NCI-H345 treated with DMSO at 0.1 percent for 48 hours (cell line): ENCODE results near the gene GLB1L3.
"Not testable (repeated sequence)": the region's sequence is repeated elsewhere in the genome, so short reads cannot be mapped to it uniquely, and the experiment has no call there.

Experiments
- DNase-seq: peaks from one replicate; lab custom pipeline; 2025; ENCODE audit not compliant: unreplicated experiment; lab: John Stamatoyannopoulos, UW

The GLB1L3 gene

DNA sequence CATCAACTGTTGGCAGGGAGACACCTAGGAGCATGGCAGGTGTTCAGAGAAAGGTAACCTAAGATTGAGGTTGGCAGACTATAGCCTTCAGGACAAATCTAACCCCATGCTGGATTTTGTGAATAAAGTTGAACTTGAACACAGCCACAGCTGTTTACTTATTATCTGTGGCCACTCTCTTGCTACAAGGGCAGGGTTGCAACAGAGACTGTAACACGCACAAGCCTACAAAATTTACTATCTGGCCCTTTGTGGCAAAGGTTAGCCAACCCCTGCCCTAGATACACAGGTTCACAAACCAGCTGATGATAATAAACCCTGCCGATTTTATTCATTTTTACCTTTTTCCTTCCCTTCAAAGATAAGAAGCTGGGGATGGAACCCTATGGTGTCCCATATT lies 25.5 kb upstream of the GLB1L3 start:
- no peak for DNase-seq

DNA sequence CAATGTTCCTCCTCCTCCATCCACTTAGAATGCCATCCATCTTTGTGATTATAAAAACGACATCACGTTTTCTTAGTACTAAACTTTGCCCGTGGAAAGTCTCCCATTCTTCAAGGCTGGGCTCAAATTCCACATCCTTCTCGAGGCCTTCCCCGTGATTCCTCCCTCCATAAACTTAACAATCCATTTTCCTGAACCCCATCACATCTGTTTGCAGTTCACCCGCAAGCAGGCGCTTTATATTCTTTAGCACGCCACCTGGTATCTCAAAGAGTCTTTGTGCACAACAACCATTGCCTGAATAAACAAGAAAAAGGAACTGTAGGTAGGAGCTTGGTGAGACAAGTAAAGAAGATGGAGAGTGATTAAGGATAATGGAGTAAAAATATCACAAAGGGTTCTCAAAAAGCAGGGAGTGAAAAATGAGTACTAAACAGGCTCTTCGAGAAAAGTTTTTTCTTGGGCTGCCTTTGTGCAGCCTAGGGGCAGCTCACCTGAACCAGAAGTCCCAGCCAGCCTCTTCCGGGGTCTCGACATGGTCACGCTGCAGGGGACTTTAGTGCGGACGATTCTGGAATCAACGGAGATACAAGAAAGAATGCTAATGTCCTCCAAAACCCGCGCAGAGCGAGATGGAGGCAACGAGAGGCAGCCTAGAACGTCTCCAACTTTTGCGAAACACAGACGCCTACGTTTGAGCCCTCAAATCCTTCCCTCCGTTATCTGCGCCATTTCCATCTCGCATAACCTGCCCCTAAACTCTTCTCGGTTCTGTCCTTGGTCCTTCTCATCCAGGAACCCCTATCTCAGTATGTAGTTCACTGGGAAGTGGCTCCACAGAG lies 23.6 kb upstream of the GLB1L3 start:
- peak; percentile 51 for DNase-seq

DNA sequence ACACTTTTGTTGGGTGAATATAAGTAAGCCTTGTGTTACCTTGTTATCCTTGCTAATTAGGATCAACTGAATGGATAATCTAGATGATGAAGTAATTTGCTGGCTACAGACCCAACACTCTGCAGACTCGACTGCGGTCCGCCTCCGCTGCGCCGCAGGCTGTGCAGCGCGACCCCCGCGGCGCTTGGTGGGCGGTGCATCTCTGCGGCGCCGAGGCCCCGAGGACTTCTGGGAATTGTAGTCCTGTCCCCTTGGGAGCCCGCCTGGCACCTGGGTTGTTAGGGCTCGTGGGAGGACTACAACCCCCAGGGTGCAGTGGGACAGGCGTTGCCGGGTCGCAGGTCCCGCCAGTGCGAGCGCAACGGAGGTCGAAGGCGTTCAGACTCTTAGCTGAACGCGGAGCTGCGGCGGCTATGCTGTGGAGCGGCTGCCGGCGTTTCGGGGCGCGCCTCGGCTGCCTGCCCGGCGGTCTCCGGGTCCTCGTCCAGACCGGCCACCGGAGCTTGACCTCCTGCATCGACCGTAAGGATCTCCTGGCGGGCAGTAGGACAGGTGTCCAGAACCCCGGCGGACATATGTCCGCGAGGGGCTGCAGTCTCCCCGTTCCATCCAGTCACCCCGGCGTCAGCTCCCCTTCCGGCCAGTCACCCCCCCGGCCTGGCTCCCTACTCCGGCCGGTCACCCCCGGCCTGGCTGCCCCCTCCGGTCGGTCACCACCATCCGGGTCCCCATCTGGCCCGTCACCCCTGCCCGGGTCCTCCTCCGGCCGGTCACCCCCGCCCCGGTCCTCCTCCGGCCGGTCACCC lies 22.8 kb upstream of the GLB1L3 start, which contains the start of the genes ACAD8 and THYN1:
Gene ACAD8, plus strand, starts transcription at position 381 of the 806 bp plus-strand sequence. Its CDS starts 33 bp downstream, at position 414.
Gene THYN1, minus strand, starts transcription at position 165 of the 806 bp plus-strand sequence. CDS start 470 bp downstream, outside the sequence.
- peak; percentile 96 for DNase-seq

DNA sequence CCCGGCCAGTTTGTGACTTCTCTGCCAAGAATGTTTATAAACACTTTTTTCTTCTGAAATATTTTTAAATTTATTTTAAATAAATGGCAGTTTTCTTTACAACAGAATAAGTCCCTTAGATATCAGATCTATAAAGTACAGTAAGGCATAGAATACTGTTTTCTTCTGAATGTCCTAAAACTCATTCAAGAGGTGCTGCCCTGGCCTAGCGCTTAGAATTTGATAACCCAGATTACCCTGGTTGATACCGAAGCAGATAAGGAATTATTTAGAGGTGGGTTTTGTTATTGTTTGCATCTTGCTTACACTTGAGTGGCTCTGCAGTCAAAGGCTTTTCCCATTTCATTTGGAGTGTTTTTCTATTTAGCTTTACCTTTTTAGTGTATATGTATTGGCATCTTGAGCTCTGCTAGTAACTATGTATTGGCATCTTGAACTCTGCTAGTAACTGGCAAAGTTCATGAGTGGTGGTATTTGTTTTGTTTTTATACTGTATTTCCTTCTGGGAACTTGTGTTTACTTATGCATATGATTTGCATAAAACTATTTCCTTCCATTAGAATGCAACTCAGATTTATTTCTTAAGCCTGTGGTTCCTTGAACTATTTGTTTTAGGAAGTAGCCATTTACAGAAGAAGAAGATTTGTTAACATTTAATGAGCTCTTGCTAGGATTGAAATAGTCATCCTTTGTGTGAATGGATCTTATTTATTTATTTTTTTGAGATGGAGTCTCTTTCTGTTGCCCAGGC lies 21.6 kb upstream of the GLB1L3 start:
- no peak for DNase-seq

DNA sequence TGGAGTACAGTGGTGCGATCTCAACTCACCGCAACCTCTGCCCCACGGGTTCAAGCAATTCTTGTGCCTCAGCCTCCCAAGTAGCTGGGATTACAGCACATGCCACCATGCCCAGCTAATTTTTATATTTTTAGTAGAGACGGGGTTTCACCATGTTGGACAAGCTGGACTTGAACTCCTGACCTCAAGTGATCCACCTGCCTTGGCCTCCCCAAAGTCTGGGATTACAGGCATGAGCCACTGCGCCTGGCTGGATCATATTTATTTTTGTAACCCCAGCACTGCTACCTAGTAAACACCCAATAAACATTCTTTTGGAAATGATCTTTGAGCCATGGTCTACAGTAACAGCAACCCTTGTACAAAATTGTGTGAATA lies 21.0 kb upstream of the GLB1L3 start:
- DNase-seq, result not testable (repeated sequence)

DNA sequence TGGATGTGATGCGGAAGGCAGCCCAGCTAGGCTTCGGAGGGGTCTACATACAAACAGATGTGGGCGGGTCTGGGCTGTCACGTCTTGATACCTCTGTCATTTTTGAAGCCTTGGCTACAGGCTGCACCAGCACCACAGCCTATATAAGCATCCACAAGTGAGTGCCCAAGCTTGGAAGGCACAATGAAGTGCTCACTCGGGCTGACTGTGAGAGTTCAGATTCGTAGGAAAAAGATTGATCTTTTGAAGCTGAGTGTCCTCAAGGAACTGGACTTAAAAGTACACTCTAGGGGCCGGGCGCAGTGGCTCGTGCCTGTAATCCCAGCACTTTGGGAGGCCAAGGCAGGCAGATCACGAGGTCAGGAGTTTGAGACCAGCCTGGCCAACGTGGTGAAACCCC lies 19.1 kb upstream of the GLB1L3 start:
- DNase-seq, result no peak

DNA sequence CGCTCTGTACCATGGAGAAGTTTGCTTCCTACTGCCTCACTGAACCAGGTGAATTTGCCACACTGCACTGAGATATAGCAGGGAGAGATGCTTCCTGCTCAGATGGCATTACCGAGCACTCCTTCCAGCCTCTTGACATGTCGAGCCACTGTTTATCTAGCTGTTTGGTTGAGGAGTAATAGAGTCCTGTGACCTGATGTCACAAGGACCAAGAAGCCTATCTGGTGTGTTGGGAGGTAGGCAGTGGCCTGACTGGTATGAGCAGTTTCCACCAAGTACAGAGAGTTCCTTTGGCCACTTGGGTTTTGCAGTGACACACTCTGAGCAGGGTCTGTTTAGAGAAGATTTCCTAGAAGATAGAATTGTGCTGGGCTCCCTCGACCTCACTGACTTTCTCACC lies 17.6 kb upstream of the GLB1L3 start:
- no peak for DNase-seq

DNA sequence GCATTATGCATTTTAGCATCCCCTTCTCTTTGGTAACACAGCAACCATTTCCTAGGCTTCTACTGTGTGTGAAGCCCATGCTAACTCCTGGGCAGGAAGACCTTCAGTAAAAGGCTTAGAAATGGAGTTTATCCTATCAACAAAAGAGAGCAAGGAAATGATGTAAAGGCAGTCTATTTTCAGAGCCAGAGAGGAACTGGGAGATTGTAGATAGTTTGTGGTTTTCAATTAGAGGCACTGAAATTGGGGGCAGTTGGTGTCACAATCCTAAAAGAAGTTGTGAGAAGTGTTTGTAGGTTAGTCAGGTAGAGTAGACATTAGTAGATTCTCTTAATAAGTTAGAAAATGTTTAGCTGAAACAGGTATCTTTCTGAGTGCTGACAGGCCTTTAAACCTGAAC lies 15.7 kb upstream of the GLB1L3 start:
- no peak for DNase-seq

DNA sequence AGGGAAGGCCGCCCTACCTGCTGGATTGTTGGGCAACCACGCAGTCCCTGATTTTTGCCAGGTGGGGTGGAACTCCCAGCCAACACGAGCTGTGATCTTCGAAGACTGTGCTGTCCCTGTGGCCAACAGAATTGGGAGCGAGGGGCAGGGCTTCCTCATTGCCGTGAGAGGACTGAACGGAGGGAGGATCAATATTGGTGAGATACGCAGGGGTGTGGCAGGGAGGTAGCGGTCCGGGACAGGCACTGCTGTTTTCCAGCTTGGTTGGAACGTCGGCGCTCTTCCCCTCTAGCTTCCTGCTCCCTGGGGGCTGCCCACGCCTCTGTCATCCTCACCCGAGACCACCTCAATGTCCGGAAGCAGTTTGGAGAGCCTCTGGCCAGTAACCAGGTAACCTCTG lies 15.2 kb upstream of the GLB1L3 start:
- DNase-seq, result no peak

DNA sequence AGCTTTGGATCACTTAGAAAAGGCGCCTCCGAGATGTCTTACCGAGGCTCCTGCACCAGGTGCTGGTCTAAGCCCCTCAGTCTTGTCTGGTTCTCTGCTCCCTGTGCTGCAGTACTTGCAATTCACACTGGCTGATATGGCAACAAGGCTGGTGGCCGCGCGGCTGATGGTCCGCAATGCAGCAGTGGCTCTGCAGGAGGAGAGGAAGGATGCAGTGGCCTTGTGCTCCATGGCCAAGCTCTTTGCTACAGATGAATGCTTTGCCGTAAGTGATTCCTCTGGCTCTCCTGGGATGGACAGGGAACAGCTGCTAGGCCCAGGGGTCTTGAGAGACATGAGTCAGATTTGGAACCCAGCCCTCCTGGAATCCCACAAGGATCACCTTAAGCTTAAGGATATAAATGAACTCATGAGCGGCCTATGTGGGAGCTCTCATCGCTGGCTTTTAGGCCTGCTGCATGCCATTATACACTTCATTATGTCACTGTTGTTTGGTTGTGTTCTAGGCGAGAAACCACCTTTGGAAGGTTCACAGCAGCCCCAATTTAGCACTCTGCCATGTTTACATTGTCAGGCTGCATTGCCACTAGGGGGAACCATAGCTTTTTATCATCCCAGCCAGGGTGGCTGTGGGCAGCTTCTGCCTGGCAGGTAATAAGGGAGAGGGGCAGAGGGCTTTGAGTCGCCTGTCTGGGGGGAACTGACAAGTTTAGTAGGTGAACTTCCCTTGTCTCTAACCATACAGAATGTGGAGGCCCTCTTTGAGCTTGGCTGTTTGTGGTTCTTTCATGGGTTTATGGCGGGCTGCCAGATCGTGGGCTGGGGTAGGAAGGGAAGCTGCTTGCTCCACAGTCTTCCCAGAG lies 14.3 kb upstream of the GLB1L3 start:
- DNase-seq, result no peak

DNA sequence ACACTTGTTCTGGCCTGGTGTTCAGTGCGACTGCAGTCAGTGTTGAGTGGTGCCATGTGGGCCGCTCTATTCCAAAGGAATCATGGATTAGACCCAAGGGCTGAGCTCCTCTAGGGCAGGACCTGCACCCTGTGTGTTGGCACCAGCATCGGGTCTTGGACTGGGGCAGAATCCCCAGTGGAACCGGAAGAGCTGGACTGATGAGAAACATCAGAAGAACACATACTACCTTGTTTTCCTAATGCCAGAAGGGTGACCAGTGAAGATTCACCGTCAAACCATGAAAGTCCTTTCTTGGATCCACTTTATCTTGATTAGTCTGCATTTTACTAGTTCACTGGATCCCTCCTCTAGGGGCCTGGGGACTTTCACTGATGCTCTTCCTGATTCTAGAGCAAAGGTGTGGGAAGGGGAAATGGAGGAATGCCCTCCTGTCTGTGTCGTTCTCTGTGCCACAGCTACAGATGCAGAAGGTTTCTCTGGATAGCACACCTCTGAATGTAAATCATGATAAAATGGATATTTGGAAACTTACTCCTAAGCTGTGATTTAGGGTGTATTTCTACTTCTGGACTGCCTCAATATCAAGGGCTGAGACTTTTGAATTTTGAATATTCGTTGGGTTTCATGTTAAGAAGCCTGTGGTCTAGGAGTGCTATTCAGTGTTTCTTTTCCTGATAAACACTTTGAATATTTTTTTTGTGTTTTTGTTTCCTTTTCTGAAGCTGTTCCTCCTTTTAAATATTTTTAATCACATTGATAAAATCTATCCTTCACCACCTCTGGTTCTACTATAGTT lies 11.0 kb upstream of the GLB1L3 start:
- DNase-seq, result no peak

DNA sequence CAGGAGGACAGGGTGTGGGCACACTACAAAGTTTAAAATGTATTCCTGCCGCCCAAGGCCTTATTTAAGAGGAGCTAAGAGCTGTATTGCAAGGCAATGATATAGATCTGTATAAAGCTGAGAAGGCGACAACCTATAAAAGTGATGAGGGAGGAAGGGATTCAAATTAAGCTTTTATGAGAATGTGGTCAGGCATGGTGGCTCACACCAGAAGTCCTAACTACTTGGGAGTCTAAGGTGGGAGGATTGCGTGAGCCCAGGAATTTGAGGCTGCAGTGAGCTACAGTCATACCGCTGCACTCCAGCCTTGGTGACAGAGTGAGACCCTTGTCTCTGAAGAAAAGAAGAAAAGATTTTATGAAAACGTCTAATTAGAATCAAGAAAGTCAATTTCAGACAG lies 9.7 kb upstream of the GLB1L3 start:
- DNase-seq, result no peak

DNA sequence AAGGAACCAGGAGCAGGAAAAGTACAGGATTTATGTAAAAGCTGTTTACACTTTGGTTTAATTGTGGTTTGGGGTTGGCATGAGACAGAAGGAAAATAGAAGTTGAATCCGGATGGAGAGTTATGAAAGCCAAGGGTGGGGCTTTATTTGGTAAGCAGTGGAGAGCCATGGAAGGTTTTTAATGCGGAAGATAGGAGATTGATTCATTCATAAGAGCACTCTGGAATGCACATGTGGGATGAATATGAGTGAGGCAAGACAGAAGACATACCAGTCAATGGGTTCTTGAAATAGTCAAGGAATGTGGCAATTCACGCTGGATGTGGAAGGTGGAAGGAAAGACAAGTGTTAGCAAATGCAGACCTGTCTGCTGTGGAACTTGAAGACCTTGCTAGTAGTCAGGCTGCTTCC lies 9.3 kb upstream of the GLB1L3 start:
- no peak for DNase-seq

DNA sequence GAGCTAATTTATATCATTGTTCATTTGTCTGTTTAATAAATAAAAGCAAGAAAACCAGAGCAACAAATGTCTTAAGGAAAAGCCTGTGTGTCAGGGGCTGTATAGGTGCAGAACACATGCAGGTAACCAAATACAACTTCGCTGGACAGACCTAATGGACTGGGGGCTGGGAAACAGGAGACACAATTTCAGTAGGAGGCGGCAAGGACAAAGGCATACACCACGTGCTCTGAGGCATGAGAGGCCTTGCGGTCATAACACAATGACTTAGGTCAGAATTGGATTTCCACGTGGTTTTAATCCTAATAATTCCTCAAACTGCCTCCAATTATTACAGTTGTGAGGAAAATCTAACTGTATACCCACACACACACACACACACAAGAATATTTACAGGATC lies 8.7 kb upstream of the GLB1L3 start:
- no peak for DNase-seq

DNA sequence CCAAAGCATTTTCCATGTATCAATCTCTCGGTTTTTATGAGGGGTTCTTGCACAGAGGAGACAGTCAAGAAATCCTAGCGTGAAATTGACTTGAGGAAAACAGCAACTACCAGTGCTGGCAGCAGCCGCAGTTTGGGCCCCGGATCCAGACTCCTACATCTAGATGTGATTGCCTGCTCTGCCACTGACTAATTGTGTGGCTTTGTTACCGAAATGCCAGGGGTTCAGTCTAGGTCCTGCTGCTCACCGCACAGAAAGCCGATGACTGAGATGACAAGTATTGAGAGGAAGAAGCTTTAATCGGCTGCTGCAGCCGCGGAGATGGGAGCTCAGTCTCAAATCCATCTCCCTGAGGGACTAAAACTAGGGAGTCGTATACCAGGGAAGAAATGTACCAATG lies 8.2 kb upstream of the GLB1L3 start:
- DNase-seq, result no peak

DNA sequence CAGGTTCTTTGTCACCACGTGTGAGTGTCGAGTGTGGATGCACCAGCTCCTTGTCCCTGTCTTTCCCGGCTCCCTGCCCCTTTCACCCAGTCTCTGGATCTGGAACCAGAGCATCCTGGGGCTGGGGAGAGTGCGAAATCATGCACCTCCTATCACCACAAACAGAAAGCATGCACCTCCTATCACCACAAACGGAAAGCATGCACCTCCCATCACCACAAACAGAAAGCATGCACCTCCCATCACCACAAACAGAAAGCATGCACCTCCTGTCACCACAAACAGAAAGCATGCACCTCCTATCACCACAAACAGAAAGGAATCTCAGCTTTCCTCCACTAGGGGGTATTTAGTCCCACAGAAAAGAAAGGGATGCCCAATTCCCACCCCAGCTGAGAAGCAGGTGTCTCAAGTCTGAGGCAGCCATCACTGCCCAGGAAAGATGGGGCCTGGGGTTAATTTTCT lies 5.9 kb upstream of the GLB1L3 start:
- peak; percentile 10 for DNase-seq

DNA sequence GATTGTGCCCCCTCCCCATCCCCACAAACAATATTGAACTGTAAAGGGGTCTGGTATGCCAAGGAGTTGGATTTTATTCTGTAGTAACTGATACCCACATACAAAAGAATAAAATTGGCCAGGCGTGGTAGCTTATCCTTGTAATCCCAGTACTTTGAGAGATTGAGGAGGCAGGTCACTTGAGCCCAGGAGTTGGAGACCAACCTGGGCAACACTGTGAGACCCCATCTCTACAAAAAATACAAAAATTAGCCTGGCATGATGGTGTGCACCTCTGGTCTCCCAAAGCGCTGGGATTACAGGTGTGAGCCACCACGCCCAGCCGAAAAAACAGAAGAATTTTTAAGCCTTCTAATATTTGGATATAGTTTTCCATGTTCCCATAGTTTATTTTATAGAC lies 4.2 kb upstream of the GLB1L3 start:
- no peak for DNase-seq

DNA sequence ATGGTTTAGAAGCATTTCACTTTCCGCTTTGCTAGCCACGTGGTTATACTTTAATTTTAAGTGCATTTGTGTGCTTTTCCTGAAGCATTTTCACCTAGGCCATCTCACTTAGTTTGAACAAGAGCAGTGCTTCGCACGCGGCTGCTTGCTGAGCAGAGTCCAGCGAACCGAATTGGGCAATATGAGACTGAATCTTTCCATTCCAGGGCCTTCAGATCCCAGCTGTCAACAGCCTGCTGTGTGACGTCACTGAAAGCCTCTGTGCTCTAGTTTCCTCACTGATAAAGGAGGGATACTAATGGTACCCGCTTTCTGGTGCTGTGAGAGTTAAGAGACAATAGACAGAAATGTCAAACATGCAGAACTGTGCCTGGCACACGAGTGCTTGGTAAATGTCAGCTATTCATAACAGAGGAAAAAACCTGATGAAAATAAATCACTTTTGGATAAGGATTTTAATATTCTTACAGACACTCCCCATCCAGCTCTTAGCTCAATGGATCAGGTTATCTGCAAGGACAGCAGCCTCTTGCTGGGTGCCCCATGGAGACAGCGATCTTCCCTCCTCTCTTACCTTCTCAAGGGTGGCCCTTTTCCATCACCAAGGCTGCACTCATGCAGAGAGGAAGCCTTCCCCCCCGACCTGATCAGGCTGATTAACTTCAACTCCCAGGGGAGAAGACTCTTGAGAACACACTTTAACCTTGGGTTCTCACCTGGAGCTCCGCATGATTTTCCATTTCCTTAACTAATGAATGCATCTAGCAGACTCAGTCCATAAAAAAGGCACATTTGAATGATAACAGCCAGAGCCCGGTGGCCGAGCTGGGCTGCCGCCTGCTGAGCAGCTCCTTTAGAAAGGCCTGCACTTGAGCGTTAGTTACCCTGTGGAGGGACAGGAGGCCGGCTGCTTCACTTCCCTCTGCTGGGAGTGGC lies 3.5 kb upstream of the GLB1L3 start:
- peak; percentile 58 for DNase-seq
